Tibial nerve (tissue), 4 donors: ENCODE measurements around the gene FIG4. TPM values are rescaled to one million over a fixed set of nuclear protein-coding genes. Genes with fewer than 3 reads are reported as not detected.
"Not testable (repeated sequence)": the region's sequence is repeated elsewhere in the genome, so short reads cannot be mapped to it uniquely, and the experiment has no call there.

Experiments used
- DNase-seq, 2 donors: peaks; one replicate each; pipeline ENCODE4 v3.0.0-alpha.2; 2019; ENCODE audit warnings: low spot score in 2 of 2
- H3K27ac ChIP-seq, 4 donors: fragments of 200-600 bp; sonication (generic) in 3 of 4; one replicate each; pipeline ENCODE4 v1.5.1; 2017 to 2019; ENCODE audit warnings: mild to moderate bottlenecking in 1 of 4
- H3K27me3 ChIP-seq, 2 donors: fragments of 200-600 bp; sonication (generic) in 1 of 2; one replicate each; pipeline versions ENCODE4 v1.5.1 to v1.6.0; 2017 to 2019
- H3K36me3 ChIP-seq, 3 donors: fragments of 200-600 bp; sonication (generic); one replicate each; pipeline ENCODE4 v1.5.1; 2018 to 2019
- H3K4me1 ChIP-seq, 4 donors: fragments of 200-600 bp; sonication (generic) in 3 of 4; one replicate each; pipeline ENCODE4 v1.5.1; 2017 to 2019
- H3K4me3 ChIP-seq, 4 donors: fragments of 200-600 bp; sonication (generic) in 3 of 4; one replicate each; pipeline ENCODE4 v1.5.1; 2017 to 2019; ENCODE audit warnings: mild to moderate bottlenecking in 1 of 4, moderate library complexity in 1 of 4
- H3K9me3 ChIP-seq, 4 donors: fragments of 200-600 bp; sonication (generic) in 3 of 4; one replicate each; pipeline ENCODE4 v1.5.1; 2017 to 2019
- CTCF ChIP-seq, 5 experiments: fragments of 200-600 bp in 3 of 5; fragments of 450-650 bp in 2 of 5; sonication (generic) in 3 of 5; IDR thresholded peaks; one replicate each; pipeline ENCODE4 v1.5.1; 2016 to 2019; ENCODE audit warnings: antibody characterized with exemption in 5 of 5, mild to moderate bottlenecking in 3 of 5, moderate library complexity in 2 of 5
- EP300 ChIP-seq, 2 donors: sonication (generic); formaldehyde crosslinking; IDR thresholded peaks; one replicate each; pipeline ENCODE4 v1.6.1; 2017; ENCODE audit warnings: antibody characterized with exemption in 2 of 2, mild to moderate bottlenecking in 1 of 2
- POLR2A ChIP-seq, 2 donors: fragments of 450-650 bp; IDR thresholded peaks; one replicate each; pipeline ENCODE4 v1.6.1; 2017; ENCODE audit warnings: antibody characterized with exemption in 2 of 2, mild to moderate bottlenecking in 2 of 2, moderate library complexity in 2 of 2
- WGBS, 2 donors: methylation state at CpG; one replicate each; pipeline ENCODE4 v1.1.5; 2018; 5-methylcytosine and 5-hydroxymethylcytosine counted together
- total RNA-seq, 4 donors: library from RNA; depleted of rRNA; stranded (reverse); fragments of >200 nt; gene quantifications; one replicate each; pipeline ENCODE4 v1.1.0, GENCODE V29; 2016

The FIG4 gene
- total RNA-seq, 4 donors from 2014 or later, result 11.4 to 42.9 (median 21.6) TPM

GRCh38 chr6:109738255-109738654 is 47.2 kb downstream of the FIG4 start:
- Histone ChIP-seq H3K36me3 (peaks cover 0 to 73% (median 7%) of the 10 kb centered on the region in 3 donors), H3K27ac (no peak overlapping the region), H3K4me1 (no peaks in the 10 kb centered on the region), H3K4me3 (no peak overlapping the region), H3K27me3 (no peaks in the 10 kb centered on the region), H3K9me3 (no peaks in the 10 kb centered on the region)
- TF ChIP-seq EP300 (IDR thresholded peaks at IDR 0.05) (no peak), CTCF (IDR thresholded peaks at IDR 0.05) (no peak), POLR2A (IDR thresholded peaks at IDR 0.05) (no peak)
- 60 to 80% methylated on average over 1 of the region's 1 CpG for WGBS, 2 donors
- no peak for DNase-seq

GRCh38 chr6:109738667-109739066 is 47.6 kb downstream of the FIG4 start:
- TF ChIP-seq POLR2A (IDR thresholded peaks at IDR 0.05), result no peak
- H3K4me1 ChIP-seq, result no peaks in the 10 kb centered on the region
- H3K36me3 ChIP-seq, result peaks cover 0 to 77% (median 7%) of the 10 kb centered on the region in 3 donors
- H3K9me3 ChIP-seq, result no peaks in the 10 kb centered on the region
- no peak for DNase-seq
- no peak overlapping the region for H3K4me3 ChIP-seq
- 83 to 85% methylated on average over 2 of the region's 2 CpGs for WGBS, 2 donors
- H3K27ac ChIP-seq, result no peak overlapping the region
- H3K27me3 ChIP-seq, result no peaks in the 10 kb centered on the region

- Histone ChIP-seq H3K4me1 (no peaks in the 10 kb centered on the region), H3K9me3 (no peaks in the 10 kb centered on the region), H3K27ac (no peak overlapping the region), H3K4me3 (no peak overlapping the region), H3K36me3 (peaks cover 0 to 85% (median 7%) of the 10 kb centered on the region in 3 donors), H3K27me3 (no peaks in the 10 kb centered on the region)
- DNase-seq, result no peak
- 87 to 90% methylated on average over 3 of the region's 3 CpGs for WGBS, 2 donors
- no peak for TF ChIP-seq EP300 (IDR thresholded peaks at IDR 0.05)
These were observed 48.6 kb downstream of the FIG4 start for GRCh38 chr6:109739686-109740085.

- Histone ChIP-seq H3K4me3 (no peak overlapping the region), H3K36me3 (peaks cover 0 to 76% (median 7%) of the 10 kb centered on the region in 3 donors), H3K4me1 (no peaks in the 10 kb centered on the region), H3K27ac (no peak overlapping the region), H3K9me3 (no peaks in the 10 kb centered on the region), H3K27me3 (no peaks in the 10 kb centered on the region)
- no peak for DNase-seq
- 86 to 93% methylated on average over 6 to 7 of the region's 7 CpGs for WGBS, 2 donors
- TF ChIP-seq EP300 (IDR thresholded peaks at IDR 0.05) (no peak), CTCF (IDR thresholded peaks at IDR 0.05) (no peak), POLR2A (IDR thresholded peaks at IDR 0.05) (no peak)
These were observed 49.7 kb downstream of the FIG4 start for GRCh38 chr6:109740787-109741186.

GRCh38 chr6:109743739-109744138 is 52.6 kb downstream of the FIG4 start:
- H3K9me3 ChIP-seq, result no peaks in the 10 kb centered on the region
- no peak for TF ChIP-seq POLR2A (IDR thresholded peaks at IDR 0.05)
- no peak overlapping the region for H3K27ac ChIP-seq
- H3K27me3 ChIP-seq, result no peaks in the 10 kb centered on the region
- no peaks in the 10 kb centered on the region for H3K4me1 ChIP-seq
- H3K4me3 ChIP-seq, result no peak overlapping the region
- WGBS, 2 donors, result 54 to 60% methylated on average over 2 of the region's 2 CpGs
- DNase-seq, result no peak
- H3K36me3 ChIP-seq, result peaks cover 0 to 80% (median 7%) of the 10 kb centered on the region in 3 donors

- not testable (repeated sequence) for H3K27ac ChIP-seq, H3K27me3 ChIP-seq, H3K4me1 ChIP-seq, H3K9me3 ChIP-seq, DNase-seq, H3K4me3 ChIP-seq
- WGBS, 2 donors, result 97 to 98% methylated on average over 3 of the region's 3 CpGs
- peaks cover 0 to 73% (median 7%) of the 10 kb centered on the region in 3 donors for H3K36me3 ChIP-seq
These were observed 53.7 kb downstream of the FIG4 start for GRCh38 chr6:109744779-109745178.

GRCh38 chr6:109747221-109747620 is 56.1 kb downstream of the FIG4 start:
- Histone ChIP-seq H3K4me1 (no peaks in the 10 kb centered on the region), H3K27ac (no peak overlapping the region), H3K9me3 (no peaks in the 10 kb centered on the region), H3K36me3 (peaks cover 0 to 54% (median 0%) of the 10 kb centered on the region in 3 donors), H3K27me3 (no peaks in the 10 kb centered on the region), H3K4me3 (no peak overlapping the region)
- no peak for TF ChIP-seq EP300 (IDR thresholded peaks at IDR 0.05)
- TF ChIP-seq POLR2A (IDR thresholded peaks at IDR 0.05), result no peak
- TF ChIP-seq CTCF (IDR thresholded peaks at IDR 0.05), result no peak
- WGBS, 2 donors, result 86 to 88% methylated on average over 2 of the region's 2 CpGs
- DNase-seq, result no peak
